Astrocyte of the spinal cord (primary cell): ENCODE data around the gene RAB27B.

ENCODE experiments used
- DNase-seq: peaks from one replicate; pipeline ENCODE4 v3.0.0; 2011; ENCODE audit warnings: low read depth, low spot score
- H3K4me3 ChIP-seq: 2 replicates; pipeline ENCODE4 v1.5.1; 2011; ENCODE audit warnings: low read depth, mild to moderate bottlenecking, low read length, moderate library complexity
- CTCF ChIP-seq: IDR thresholded peaks from 2 replicates; pipeline ENCODE4 v1.5.1; 2012; ENCODE audit warnings: low read depth, mild to moderate bottlenecking, low read length, inconsistent platforms
- in situ Hi-C: cut with HindIII; loops from 2 replicates; pipeline ENCODE4 v1.10.0; 2017; ENCODE audit warnings: low sequenced_read_pairs

The RAB27B gene

GRCh38 chr18:54856105-54856646 is 27.9 kb downstream of the RAB27B start:
- no peak overlapping the region for H3K4me3 ChIP-seq
- TF ChIP-seq CTCF: no peak
- in situ Hi-C loops: no loop called here
- DNase-seq: no peak

- no peak overlapping the region for H3K4me3 ChIP-seq
- no peak for TF ChIP-seq CTCF
- in situ Hi-C loops: no loop called here
- DNase-seq: no peak
These were observed 29.2 kb downstream of the RAB27B start for GRCh38 chr18:54857499-54857898.

GRCh38 chr18:54859667-54860421 is 31.6 kb downstream of the RAB27B start:
- no peak for DNase-seq
- in situ Hi-C loops: no loop called here
- TF ChIP-seq CTCF: no peak
- no peak overlapping the region for H3K4me3 ChIP-seq

- no peak for DNase-seq
- H3K4me3 ChIP-seq: no peak overlapping the region
- in situ Hi-C loops: no loop called here
- TF ChIP-seq CTCF: no peak
These were observed 32.7 kb downstream of the RAB27B start for GRCh38 chr18:54860941-54861340.

- no peak overlapping the region for H3K4me3 ChIP-seq
- in situ Hi-C loops: no loop called here
- no peak for DNase-seq
- no peak for TF ChIP-seq CTCF
These were observed 38.9 kb downstream of the RAB27B start for GRCh38 chr18:54867131-54867530.

GRCh38 chr18:54871231-54871630 is 43.0 kb downstream of the RAB27B start:
- no peak overlapping the region for H3K4me3 ChIP-seq
- in situ Hi-C loops: no loop called here
- TF ChIP-seq CTCF: no peak
- DNase-seq: no peak
